GM18502 (cell line): ENCODE data around the gene RPL27A.

Source experiments
- ATAC-seq: cut with Tn5 transposase; IDR thresholded peaks from one replicate; pipeline ENCODE4 v1.9.1; 2021; ENCODE audit warnings: mild to moderate bottlenecking; ENCODE audit not compliant: unreplicated experiment, poor library complexity

RPL27A gene

DNA sequence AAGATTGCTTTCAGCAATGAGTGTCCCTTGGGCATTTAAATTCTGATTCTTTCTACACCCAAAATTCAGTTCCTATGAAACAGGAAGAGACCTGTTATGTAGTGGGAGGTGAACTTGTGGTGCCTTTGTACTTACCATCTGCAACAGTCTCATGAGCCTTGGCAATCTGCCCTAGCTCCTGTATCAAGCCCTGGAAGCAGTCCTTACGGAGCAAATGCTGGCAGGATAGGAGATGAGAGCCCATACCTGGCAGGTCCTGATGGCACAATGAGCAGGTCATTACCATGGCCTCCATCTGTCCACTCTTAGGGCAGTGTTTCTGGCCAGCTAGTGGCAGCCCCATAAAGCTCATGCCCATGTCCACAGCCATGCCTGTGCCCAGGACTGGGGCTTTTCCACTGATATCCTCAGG is 10.9 kb upstream of the RPL27A start:
- no peak for ATAC-seq

- ATAC-seq: no peak
These were observed 10.2 kb upstream of the RPL27A start for GRCh38 chr11:8672346-8672745.

- ATAC-seq: no peak
These were observed 7.7 kb upstream of the RPL27A start for GRCh38 chr11:8674859-8675258.

- ATAC-seq: no peak
These were observed 6.1 kb upstream of the RPL27A start for GRCh38 chr11:8676458-8676857.

- ATAC-seq: no peak
These were observed 3.6 kb upstream of the RPL27A start for GRCh38 chr11:8679006-8679405.

DNA sequence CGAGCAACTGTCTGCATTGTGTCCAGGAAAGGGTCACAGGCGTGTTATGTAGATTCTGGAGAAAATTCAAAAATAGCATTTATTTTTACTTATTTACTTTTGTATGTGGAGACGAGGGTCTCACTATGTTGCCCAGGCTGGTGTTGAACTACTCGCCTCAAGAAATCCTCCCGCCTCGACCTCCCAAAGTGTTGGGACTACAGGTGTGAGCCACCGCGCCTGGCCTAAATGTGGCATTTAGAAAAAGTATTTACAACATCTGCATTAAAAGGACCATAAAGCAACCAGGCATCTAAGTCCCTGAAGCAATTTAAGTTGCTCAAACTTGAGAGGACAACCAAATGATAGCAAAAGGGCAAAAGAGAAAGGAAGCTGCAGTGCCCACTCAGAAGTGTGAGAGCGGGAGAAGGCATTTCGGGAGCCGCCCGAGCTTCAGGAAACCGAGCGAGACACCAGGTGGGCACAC is 722 bp upstream of the RPL27A start:
- no peak for ATAC-seq

DNA sequence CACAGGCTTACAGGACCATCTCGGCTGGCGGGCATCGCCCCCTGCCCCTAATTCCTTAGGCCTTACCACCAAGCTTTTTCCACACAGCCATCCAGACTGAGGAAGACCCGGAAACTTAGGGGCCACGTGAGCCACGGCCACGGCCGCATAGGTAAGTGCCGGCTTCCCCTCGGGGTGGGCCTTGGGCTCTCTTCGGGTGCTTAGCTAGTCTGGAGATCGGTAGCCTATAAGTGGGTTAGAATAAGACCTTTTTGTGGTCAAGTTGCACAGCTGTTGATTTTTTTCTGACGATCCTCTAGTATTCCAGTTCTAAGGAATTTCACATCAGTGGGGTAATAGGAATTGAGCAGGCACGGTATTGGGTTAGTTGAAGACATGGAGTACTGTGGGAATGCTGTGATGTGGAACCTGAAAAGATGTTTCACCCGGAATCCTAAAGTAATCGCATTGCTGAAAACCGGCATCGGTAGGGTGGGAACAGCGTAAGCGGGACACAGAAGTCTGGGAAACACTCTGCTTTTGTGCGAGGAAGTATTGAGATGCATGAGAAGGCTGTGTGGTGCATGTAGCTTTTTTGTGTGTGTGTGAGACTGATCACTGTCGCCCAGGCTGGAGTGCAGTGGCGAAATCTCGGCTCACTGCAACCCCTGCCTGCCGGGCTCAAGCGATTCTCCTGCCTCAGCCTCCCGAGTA is 669 bp downstream of the RPL27A start:
- no peak for ATAC-seq

DNA sequence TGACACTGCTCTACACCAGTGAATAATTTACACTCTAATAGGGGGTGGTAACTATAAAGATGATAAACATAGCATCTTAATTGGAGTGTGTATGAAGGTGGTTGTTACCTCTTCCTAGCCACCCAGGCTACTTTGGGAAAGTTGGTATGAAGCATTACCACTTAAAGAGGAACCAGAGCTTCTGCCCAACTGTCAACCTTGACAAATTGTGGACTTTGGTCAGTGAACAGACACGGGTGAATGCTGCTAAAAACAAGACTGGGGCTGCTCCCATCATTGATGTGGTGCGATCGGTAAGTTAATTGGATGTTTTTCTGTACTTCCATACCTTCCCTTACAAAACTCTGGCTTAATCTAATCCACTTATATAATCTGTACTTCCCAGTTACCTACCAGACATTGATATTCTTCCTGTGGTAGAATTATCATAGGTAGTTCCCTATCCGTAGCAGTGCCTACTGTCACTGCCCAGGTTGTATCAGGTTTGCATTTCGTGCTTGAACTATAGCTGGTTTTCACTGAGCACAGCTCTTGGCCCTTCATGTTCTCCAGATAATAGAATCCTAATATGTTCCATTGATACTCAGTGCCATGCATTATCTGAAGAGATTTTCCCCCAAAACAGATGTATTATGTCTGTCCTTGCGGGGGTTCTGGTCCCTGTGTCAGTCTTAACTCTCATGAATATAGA is 2.2 kb downstream of the RPL27A start:
- ATAC-seq: no peak

GRCh38 chr11:8685306-8685705 is 2.7 kb downstream of the RPL27A start:
- no peak for ATAC-seq

GRCh38 chr11:8685820-8686219 is 3.2 kb downstream of the RPL27A start:
- no peak for ATAC-seq

DNA sequence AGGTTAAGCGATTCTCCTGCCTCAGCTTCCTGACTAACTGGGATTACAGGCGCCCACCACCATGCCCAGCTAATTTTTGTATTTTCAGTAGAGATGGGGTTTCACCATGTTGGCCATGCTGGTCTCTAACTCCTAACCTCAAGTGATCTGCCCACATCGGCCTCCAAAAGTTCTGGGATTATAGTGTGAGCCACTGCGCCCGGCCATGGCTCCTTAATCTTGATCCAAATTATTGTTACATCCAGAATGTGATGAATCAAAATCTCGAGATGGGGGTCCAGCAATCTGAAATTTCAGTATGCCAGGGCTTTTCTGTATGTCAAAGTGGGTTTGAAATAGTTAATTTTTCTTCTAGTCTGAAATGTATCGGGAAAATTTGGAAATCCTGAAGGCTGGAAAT is 3.7 kb downstream of the RPL27A start:
- ATAC-seq: no peak

GRCh38 chr11:8688414-8689362 is 6.1 kb downstream of the RPL27A start:
- ATAC-seq: peak; percentile 92

GRCh38 chr11:8689726-8690255 is 7.2 kb downstream of the RPL27A start:
- no peak for ATAC-seq

- ATAC-seq: no peak
These were observed 8.1 kb downstream of the RPL27A start for GRCh38 chr11:8690374-8691342.

DNA sequence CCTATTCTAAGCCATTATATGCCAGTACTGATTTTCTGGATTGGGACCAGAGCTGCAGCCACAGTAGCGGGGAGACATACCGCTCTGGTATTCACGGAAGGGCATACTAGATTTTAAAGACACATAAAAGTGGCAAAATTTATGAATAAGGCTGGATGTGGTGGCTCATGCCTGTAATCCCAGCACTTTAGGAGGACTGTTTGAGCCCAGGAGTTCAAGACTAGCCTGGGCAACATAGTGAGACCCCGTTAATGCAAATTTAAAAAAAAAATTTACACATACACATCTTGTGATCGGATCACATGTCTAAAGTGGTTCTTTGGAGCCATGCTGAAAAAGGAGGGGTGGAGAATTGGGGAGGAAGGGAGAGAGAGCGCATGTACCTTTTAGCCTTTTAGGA is 9.0 kb downstream of the RPL27A start:
- ATAC-seq: no peak

- ATAC-seq: no peak
These were observed 9.8 kb downstream of the RPL27A start for GRCh38 chr11:8692417-8692816.

- no peak for ATAC-seq
These were observed 10.5 kb downstream of the RPL27A start for GRCh38 chr11:8693010-8693551.

GRCh38 chr11:8693555-8693954 is 11.0 kb downstream of the RPL27A start:
- no peak for ATAC-seq

DNA sequence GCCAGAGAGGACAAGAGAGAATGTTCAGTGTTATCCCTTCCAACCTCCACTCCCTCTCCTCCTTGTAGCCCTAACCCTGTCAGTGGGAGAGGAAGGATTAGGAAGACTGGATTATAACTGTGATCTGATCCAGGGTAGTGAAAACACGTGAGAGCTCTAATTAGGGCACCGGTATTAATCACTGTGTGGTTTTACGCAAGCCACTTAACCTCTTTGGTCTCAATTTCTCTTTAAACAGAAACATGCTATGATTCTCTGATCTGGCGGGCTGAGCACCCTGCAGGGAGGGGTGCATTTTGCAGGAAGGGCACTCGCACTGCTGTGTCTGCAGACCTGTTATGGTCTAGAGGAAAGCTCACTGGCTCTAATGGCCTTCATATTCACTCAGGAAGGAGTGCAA is 11.5 kb downstream of the RPL27A start:
- ATAC-seq: no peak
